GM15510 (cell line): ENCODE data around the gene SCN8A.

Experiments used
- POLR2A ChIP-seq: IDR thresholded peaks from 3 replicates; pipeline ENCODE4 v1.6.1; 2011; ENCODE audit warnings: borderline replicate concordance; ENCODE audit not compliant: insufficient read length; ENCODE audit errors: extremely low read depth

The SCN8A gene

DNA sequence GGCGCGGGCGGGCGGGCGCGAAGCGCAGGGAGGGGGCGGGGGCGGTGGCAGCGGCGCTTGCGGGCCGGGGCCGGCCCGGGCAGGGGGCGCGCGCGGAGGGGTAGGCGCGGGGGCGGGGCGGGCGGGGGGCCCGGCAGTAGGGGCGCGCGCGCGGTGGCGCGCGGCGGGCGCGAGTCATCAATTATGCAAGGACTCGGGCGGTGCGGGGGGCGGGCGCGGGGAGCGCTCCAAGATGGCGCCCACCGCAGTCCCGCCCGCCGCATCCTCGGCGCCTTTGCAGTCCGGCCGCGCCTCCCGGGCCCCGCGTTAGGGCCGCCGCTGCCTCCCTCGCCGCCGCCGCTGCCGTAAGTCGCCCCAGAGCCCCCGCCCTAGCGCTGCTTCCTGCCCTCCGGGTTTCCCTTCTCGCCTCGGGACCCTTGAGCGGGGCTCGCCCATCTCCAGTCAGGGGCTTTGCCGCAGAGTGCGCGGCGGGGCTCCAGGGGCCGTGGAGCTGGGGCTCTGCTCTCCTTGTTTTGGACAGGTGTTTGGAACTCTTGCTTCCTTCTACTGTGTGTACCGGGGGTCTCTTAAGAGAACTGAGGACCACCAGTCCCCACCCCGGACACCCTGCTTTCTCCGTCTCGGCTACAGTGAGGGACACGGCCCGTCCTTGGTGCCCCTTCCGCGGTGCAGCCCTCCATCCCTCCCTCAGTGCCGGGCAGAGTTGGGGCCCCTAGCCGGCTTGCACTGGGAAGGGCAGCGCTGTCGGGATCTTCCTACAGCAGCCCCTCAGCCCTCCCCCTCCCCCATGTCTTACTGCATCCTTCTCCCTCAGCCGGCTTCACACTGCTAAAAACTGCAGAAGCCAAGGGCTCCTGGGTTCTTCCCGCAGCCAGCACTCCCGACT lies at the start of gene SCN8A:
TSS of gene SCN8A (plus strand) at position 218 of the 886 bp plus-strand sequence. CDS start 71,585 bp downstream, outside the sequence.
- TF ChIP-seq POLR2A = no peak

DNA sequence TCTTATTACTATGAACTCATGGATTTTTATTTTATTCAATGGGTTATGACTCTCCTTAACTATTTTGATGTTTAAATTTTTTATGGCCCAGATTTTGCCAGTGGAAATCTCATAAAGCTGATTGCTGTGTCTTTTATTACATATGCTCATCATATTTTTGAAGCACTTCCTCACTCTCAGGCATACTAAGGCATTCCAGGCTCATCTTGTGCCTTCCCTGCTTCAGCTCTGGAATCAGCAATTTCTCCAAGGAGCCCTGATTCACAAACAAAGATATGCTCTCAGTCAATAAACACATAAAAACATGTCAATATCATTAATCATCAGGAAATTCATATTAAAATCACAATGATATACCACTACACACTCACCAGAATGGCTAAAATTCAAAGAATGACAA lies 44.9 kb upstream of the SCN8A start:
- no peak for TF ChIP-seq POLR2A

DNA sequence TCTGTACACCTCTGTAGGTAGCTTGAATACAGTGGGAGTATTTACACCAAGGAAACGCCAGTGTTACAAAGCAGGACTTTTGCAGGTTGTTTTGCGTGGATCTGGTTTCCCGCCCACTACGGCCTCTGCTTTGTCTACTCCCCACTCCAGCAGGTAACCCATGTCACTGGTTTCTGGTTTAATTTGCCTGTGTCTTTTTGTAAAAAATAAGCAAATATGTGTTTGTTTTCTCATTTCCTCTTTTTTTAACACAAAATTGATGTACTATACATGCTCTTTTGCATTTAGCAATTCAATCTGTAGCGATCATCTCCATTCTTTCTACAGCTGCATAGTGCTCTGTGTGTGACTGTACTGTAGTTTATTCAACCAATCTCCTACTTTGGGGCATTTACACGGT lies 43.4 kb upstream of the SCN8A start:
- no peak for TF ChIP-seq POLR2A

DNA sequence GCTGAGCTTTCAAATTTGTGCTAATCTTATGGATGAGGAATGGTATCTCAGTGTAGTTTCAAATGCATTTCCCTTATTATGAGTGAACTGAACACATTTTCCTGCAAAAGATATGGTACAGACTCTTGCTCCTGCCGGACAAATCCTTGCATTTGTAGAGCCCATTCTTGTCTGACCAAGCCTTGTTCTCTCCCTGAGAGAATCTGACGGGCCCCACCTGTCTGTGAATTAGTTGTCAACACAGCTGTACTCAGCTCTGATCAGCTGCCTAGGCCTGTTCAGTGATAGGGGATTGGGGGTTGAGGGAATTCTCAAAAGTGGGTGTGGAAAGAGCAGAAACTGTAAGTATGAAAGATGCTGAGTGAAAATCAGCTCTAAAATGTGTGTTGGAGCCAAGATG lies 42.8 kb upstream of the SCN8A start:
- TF ChIP-seq POLR2A = no peak

DNA sequence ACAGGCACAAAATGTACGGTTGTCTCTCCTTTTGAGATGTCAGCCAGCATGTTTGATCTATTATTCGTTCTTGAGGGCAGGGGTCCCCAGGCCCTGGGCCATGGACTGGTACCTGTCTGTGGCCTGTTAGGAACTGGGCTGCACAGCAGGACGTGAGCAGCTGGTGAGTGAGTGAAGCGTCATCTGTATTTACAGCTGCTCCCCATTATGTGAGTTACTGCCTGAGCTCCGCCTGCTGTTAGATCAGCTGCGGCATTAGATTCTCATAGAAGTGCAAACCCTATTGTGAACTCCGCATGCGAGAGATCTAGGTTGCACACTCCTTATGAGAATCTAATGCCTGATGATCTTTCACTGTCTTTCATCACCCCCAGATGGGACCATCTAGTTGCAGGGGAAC lies 41.4 kb upstream of the SCN8A start:
- TF ChIP-seq POLR2A = no peak

DNA sequence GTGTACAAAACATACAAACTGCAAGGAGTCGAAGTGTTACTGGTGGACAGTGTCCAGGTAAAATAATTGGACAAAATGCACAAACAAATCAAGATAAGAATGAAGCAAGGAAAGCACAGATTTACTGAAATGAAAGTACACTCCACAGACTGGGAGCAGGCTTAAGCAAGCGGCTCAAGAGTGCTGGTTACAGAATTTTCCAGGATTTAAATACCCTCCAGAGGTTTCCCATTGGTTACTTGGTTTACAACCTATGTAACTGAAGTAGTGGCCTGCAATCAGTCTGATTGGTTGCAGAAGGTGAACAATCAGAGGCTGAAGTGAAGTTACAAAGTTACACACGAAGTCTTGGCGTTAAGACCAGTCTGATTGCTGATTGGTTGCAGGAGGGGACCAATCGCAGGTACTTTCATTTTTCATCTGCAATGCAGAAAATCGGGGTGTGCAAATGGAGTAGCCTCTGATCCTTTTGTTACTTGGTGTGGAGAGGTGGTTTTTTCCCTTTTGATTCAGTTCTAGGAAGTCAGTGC lies 11.6 kb upstream of the SCN8A start:
- no peak for TF ChIP-seq POLR2A

DNA sequence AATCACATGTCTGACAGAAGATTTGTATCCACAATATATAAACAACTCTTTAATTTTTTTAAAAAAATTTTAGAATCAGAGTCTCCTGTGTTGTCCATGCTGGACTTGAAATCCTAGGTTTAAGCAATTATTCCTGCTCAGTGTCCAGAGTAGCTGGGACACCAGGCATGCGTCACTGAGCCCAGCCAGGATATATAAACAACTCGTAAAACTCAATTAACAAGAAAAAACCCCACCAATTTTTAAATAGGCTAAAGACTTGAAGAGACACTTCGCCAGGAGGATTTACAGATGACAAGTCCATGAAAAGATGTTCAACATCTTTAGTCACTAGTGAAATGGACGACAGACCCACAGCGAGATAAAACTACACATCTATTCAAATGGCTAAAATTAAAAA lies 2.0 kb upstream of the SCN8A start:
- TF ChIP-seq POLR2A = no peak

DNA sequence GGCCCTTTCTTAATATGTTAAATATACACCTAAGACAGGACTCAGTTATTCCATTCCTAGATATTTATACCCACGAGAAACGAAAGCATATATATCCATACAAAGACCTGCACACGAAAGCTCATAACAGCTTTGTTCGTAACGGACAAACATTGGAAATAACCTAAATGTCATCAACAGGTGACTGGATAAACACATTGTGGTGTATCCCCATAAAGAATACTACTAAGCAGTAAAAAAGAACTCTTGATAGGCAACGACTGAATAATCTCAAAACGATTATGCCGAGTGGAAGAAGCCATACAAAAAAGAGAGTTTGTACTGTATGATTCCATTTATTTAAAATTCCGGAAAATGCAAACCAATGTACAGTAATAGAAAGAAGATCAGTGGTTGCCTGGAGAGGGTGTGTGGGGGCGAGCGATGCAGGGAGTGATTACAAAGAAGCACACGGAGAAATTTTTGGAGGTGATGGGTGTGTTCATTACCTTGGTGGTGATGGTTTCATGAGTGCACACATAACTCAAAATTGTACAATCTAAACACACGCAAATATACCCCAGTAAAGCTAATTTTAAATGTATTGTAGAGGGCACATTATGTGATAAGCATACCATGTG lies 1.4 kb upstream of the SCN8A start:
- TF ChIP-seq POLR2A = no peak

DNA sequence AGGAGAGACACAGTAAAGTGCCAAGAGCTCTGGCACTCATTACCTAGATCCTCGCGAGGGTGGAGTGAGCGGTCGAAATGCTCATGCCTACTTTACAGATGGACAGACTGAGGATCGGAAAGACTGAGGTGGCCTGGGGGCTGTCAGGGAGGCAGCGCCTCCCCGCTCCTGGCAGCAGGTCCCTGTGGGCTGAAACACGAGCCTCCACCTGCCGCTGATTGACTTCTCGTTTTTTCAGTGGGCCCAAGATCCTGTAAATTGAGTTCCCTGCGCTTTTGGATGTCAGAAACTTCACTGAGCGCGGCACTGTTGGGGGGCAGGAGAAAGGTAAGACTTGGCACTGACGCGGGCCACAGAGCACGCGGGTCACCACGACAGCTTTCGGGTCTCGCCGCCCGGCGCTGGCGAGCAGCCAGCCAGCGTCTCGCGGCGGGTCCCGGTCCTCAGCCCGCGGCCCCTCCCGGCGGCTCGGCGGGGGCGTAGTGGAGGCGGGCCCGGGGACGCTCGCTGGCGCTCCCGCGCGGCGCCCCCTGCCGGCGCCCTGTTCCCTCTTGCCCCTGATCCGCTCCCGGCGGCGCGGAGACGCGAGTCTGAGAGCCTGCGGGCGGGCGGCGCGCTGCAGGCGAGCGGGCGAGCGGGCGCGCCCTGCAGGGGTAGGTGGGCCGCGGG lies 552 bp upstream of the SCN8A start:
- no peak for TF ChIP-seq POLR2A

DNA sequence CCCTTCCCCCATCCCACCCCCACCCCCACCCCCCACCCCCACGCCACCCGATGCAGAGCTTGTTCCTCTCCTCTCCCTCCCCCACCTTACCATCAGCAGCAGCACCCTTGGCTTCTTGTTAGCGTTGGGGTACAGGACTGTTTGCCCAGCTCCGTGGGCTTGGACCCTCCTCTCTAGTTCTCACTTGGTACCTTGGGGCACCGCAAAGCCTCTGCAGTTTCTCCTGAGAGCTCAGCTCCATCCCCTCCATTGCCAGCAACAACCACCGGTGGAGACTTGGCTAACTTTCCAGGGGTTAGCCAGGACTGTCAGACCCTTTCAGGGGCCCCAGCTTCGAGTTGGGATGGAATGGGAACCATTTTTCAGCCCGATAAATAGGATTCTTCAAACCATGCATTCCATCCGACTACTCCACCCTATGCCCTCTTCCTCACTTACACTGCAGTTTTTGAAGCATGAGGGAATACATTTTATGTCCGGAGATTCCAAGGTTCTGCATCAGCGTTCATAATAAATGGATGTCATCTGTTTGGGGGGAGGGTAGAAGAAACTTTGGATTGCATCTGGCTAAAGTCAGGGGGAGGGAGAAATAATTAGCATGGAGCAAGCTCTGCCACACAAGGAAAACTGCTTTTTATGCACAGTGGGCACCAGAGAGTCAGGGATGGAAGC lies 1.1 kb downstream of the SCN8A start:
- no peak for TF ChIP-seq POLR2A

DNA sequence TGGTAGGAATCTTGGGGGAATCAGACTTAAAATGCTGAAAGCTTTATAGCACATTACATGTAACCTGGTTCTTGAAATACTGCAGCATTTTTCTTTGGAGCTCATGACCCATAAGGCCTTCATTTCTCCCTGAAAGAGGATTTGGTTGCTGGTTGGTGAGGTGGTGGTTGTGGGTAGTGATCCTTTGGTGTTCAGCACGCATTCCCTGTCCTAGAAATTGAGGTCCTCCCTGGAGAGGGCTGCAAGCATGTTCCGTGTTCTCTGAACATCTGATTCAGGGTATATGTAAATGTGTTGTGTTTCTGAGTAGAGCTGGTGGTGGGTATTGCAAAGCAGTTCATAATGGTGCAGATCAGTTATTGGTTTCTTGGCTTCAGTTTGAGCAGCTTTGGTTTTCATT lies 2.0 kb downstream of the SCN8A start:
- TF ChIP-seq POLR2A = no peak

DNA sequence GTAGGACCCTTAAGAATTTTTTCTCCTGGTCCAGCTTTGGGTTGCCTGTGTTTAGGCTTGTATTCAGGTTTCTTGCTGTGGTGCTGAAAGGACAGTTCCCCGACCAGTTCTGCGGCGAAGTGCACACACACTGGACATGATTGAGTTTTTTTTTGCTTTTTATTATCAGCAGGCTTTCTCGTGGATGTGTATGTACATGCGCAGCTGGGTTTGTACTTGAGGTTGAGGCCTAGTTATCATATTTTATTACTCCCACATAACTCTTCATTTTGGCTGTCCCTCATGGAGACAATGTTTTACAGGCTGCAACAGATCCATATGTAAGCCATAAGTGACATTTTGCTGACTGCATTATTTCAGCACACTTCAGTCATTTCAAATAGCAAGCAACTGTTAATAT lies 2.5 kb downstream of the SCN8A start:
- TF ChIP-seq POLR2A = no peak

DNA sequence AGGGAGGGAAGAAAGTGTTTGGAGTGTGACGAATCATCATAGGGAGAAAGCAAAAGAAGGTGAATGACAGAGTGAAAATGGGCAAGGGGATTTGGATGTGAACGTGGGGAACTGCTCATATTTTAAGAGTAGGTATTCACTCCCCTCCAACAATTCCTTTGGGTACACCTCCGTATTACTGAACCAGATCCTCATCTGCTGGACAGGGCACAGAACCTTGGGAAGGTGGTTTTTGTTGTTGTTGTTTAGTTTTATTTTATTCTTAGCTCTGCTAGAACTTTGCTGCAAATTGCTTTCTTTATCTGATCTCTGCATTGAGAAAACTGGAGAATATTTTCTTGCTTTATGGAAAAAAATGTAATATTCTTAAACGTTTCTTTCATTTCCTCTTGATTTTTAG lies 7.1 kb downstream of the SCN8A start:
- TF ChIP-seq POLR2A = no peak

DNA sequence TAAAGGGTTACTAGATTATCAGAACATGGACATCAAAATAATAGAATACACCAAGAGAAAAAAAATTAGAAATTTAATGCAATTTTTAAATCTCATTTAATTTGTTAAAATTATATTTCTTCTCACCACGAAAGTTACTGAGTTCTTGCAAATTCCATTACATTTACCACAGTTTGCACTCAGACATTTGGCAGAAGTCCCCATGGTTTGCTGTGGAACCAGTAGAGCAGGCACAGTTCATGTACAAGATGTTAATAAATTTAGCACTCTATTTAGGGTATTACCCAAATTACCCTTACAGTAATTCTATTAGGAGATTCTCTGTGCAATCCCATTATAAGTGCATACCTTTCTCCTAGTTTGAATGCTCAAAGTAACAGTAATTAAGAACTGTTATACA lies 9.7 kb downstream of the SCN8A start:
- no peak for TF ChIP-seq POLR2A

DNA sequence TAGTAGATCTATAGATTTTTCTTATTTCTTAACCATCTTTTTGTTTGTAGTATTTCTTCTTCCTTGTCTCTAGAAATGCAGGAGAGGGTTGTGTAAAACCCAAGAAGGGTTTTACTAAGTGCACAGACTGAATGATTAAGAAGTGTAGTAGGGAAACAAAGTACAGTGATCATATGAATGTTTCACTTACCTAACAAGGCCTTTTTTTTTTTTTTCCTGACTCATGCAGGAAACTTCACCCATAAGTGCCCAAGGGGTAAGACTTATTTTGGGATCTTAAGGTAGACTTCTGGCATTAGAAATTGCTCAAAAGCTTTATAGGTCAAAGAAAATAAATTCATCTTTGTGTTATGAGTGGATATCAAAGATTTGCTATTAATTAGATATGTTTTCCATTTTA lies 10.2 kb downstream of the SCN8A start:
- no peak for TF ChIP-seq POLR2A
